SK-N-SH treated with all-trans-retinoic acid at 6 μM for 48 hours (cell line): ENCODE measurements around the gene SLC26A1.

Experiments used
- ATAC-seq: fragments of 200-7000 bp; cut with Tn5 transposase; 3 replicates; pipeline ENCODE4 v1.9.1; 2020; ENCODE audit warnings: mild to moderate bottlenecking, moderate library complexity
- ARNTL ChIP-seq: fragments of 450-650 bp; formaldehyde crosslinking; IDR thresholded peaks from 2 replicates; pipeline ENCODE4 v1.5.0; 2020; ENCODE audit warnings: low read depth, mild to moderate bottlenecking, moderate library complexity, borderline replicate concordance
- BACH2 ChIP-seq: fragments of 250-450 bp; sonication (Bioruptor Pico); IDR thresholded peaks from 2 replicates; pipeline ENCODE4 v1.9.0; 2021; ENCODE audit warnings: mild to moderate bottlenecking, borderline replicate concordance
- CREB5 ChIP-seq: fragments of 250-450 bp; sonication (Bioruptor Pico); IDR thresholded peaks from 2 replicates; pipeline ENCODE4 v1.5.1; 2020; ENCODE audit warnings: low read depth, mild to moderate bottlenecking, moderate library complexity
- CSDC2 ChIP-seq: fragments of 250-450 bp; sonication (Bioruptor Pico); IDR thresholded peaks from 2 replicates; pipeline ENCODE4 v1.5.0; 2020; ENCODE audit warnings: mild to moderate bottlenecking, moderate library complexity
- CSRNP3 ChIP-seq: fragments of 250-450 bp; sonication (Bioruptor Pico); IDR thresholded peaks from 2 replicates; pipeline ENCODE4 v1.5.1; 2021; ENCODE audit warnings: mild to moderate bottlenecking, moderate library complexity
- ESRRG ChIP-seq: fragments of 250-450 bp; sonication (Bioruptor Pico); IDR thresholded peaks from 2 replicates; pipeline ENCODE4 v1.6.1; 2021; ENCODE audit warnings: mild to moderate bottlenecking
- GLIS3 ChIP-seq: fragments of 250-450 bp; sonication (Bioruptor Pico); IDR thresholded peaks from 2 replicates; pipeline ENCODE4 v1.5.0; 2020; ENCODE audit warnings: mild to moderate bottlenecking, moderate library complexity
- ISL1 ChIP-seq: fragments of 250-450 bp; sonication (Bioruptor Pico); IDR thresholded peaks from 2 replicates; pipeline ENCODE4 v2.1.2; 2022; ENCODE audit warnings: mild to moderate bottlenecking, moderate library complexity
- OSR1 ChIP-seq: fragments of 250-450 bp; sonication (Bioruptor Pico); IDR thresholded peaks from 2 replicates; pipeline ENCODE4 v1.8.0; 2022; ENCODE audit warnings: moderate library complexity, mild to moderate bottlenecking, inconsistent platforms
- PATZ1 ChIP-seq: fragments of 250-450 bp; sonication (Bioruptor Pico); IDR thresholded peaks from 2 replicates; pipeline ENCODE4 v1.8.0; 2020; ENCODE audit warnings: mild to moderate bottlenecking, moderate library complexity, borderline replicate concordance
- POU6F1 ChIP-seq: fragments of 250-450 bp; sonication (Bioruptor Pico); IDR thresholded peaks from 2 replicates; pipeline ENCODE4 v1.8.0; 2021; ENCODE audit warnings: low read depth, mild to moderate bottlenecking, moderate library complexity, borderline replicate concordance
- PPARA ChIP-seq: fragments of 250-450 bp; sonication (Bioruptor Pico); IDR thresholded peaks from 2 replicates; pipeline ENCODE4 v1.5.0; 2020; ENCODE audit warnings: mild to moderate bottlenecking, borderline replicate concordance
- RARB ChIP-seq: fragments of 250-450 bp; sonication (Bioruptor Pico); IDR thresholded peaks from 2 replicates; pipeline ENCODE4 v1.8.0; 2021; ENCODE audit warnings: mild to moderate bottlenecking, moderate library complexity
- TCF4 ChIP-seq: fragments of 250-450 bp; sonication (Bioruptor Pico); IDR thresholded peaks from 2 replicates; pipeline ENCODE4 v1.8.0; 2021; ENCODE audit warnings: mild to moderate bottlenecking, moderate library complexity, borderline replicate concordance
- TOX ChIP-seq: fragments of 250-450 bp; sonication (Bioruptor Pico); IDR thresholded peaks from 2 replicates; pipeline ENCODE4 v1.8.0; 2021; ENCODE audit warnings: mild to moderate bottlenecking, moderate library complexity, borderline replicate concordance
- TSHZ2 ChIP-seq: fragments of 250-450 bp; sonication (Bioruptor Pico); IDR thresholded peaks from 2 replicates; pipeline ENCODE4 v1.5.0; 2020; ENCODE audit warnings: mild to moderate bottlenecking, moderate library complexity
- ZC3H10 ChIP-seq: fragments of 250-450 bp; sonication (Bioruptor Pico); IDR thresholded peaks from 2 replicates; pipeline ENCODE4 v1.5.1; 2021; ENCODE audit warnings: mild to moderate bottlenecking, moderate library complexity
- ZFP30 ChIP-seq: fragments of 450-650 bp; formaldehyde crosslinking; IDR thresholded peaks from 2 replicates; pipeline ENCODE4 v1.5.0; 2022; ENCODE audit warnings: mild to moderate bottlenecking, moderate library complexity
- ZNF565 ChIP-seq: fragments of 450-650 bp; formaldehyde crosslinking; conservative IDR thresholded peaks from 2 replicates; pipeline ENCODE4 v1.5.0; 2020; ENCODE audit warnings: low read depth, mild to moderate bottlenecking, moderate library complexity
- ZNF70 ChIP-seq: fragments of 450-650 bp; formaldehyde crosslinking; IDR thresholded peaks from 2 replicates; pipeline ENCODE4 v1.5.0; 2020; ENCODE audit warnings: mild to moderate bottlenecking, moderate library complexity

The SLC26A1 gene

GRCh38 chr4:996030-996996, 3.1 kb upstream of the SLC26A1 start:
- ATAC-seq: no peak

More at GRCh38 chr4:996030-996996, 3.1 kb upstream of the SLC26A1 start:
- TF ChIP-seq ZNF70 (CRISPR knock-in tag) (no peak), BACH2 (CRISPR knock-in tag) (no peak), ZC3H10 (CRISPR knock-in tag) (no peak), ARNTL (no peak), TSHZ2 (CRISPR knock-in tag) (no peak), OSR1 (CRISPR knock-in tag) (no peak), ESRRG (CRISPR knock-in tag) (no peak), CSRNP3 (CRISPR knock-in tag) (no peak), POU6F1 (CRISPR knock-in tag) (no peak), ISL1 (CRISPR knock-in tag) (no peak), CSDC2 (CRISPR knock-in tag) (no peak), ZFP30 (CRISPR knock-in tag) (no peak), GLIS3 (CRISPR knock-in tag) (no peak), PATZ1 (no peak), TOX (CRISPR knock-in tag) (no peak), RARB (CRISPR knock-in tag) (no peak), PPARA (CRISPR knock-in tag) (no peak), CREB5 (CRISPR knock-in tag) (no peak), ZNF565 (no peak), TCF4 (CRISPR knock-in tag) (no peak)
- TF ChIP-seq, all 23 proteins: peak for 0
